Measurements from ENCODE around the gene SLC44A2. TPM values are rescaled to one million over a fixed set of nuclear protein-coding genes. Genes with fewer than 3 reads are reported as not detected.
A peak's percentile ranks its signal among the peaks of the same experiment; 100 is the strongest.

SLC44A2 gene
- 100 to 1,000 TPM in 2 of 4 donors, 10 to 100 TPM in 2; 86.0 to 141 (median 113) TPM for total RNA-seq

GRCh38 chr19:10625003-10625761, at the start of gene SLC44A2:
Gene SLC44A2 (plus strand): TSS chr19:10625553. CDS start chr19:10625634, 81 bp downstream.
- intact Hi-C loops (cut with DNase I), result no loop called here
- H3K27me3 ChIP-seq, result no peaks in the 10 kb centered on the region
- H3K27ac ChIP-seq, result peak within 1 kb of the TSS; percentile 70 to 93 (median 92)
- peak within 1 kb of the TSS; percentile 12 to 72 (median 30) for H3K4me3 ChIP-seq (replicated peaks in 1 of 3)
- 5 to 12% methylated on average over 10 to 31 of the region's 53 CpGs for WGBS, 2 donors
- TF ChIP-seq, protein P1, sequence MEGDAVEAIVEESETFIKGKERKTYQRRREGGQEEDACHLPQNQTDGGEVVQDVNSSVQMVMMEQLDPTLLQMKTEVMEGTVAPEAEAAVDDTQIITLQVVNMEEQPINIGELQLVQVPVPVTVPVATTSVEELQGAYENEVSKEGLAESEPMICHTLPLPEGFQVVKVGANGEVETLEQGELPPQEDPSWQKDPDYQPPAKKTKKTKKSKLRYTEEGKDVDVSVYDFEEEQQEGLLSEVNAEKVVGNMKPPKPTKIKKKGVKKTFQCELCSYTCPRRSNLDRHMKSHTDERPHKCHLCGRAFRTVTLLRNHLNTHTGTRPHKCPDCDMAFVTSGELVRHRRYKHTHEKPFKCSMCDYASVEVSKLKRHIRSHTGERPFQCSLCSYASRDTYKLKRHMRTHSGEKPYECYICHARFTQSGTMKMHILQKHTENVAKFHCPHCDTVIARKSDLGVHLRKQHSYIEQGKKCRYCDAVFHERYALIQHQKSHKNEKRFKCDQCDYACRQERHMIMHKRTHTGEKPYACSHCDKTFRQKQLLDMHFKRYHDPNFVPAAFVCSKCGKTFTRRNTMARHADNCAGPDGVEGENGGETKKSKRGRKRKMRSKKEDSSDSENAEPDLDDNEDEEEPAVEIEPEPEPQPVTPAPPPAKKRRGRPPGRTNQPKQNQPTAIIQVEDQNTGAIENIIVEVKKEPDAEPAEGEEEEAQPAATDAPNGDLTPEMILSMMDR (IDR thresholded peaks at IDR 0.05), result no peak
- TF ChIP-seq POLR2A (IDR thresholded peaks at IDR 0.05), result peak in 1 of 2 donors; percentile 83
- peaks cover 13 to 19% of the 10 kb centered on the region in 2 donors for H3K4me1 ChIP-seq
- peak; percentile 95 to 96 for DNase-seq
- H3K9me3 ChIP-seq, result no peaks in the 10 kb centered on the region
- peaks cover 12 to 17% of the 10 kb centered on the region in 2 donors for H3K36me3 ChIP-seq

- H3K36me3 ChIP-seq, result peaks cover 0 to 3% of the 10 kb centered on the region in 2 donors
- peak overlapping the region in 2 of 3 donors; percentile 73 to 85 for H3K27ac ChIP-seq
- TF ChIP-seq POLR2A (IDR thresholded peaks at IDR 0.05), result no peak
- TF ChIP-seq, protein P1 (IDR thresholded peaks at IDR 0.05), result peak in 1 of 6 experiments; percentile 4
- H3K4me1 ChIP-seq, result peaks cover 3 to 12% of the 10 kb centered on the region in 2 donors
- H3K4me3 ChIP-seq (replicated peaks in 1 of 3), result no peak overlapping the region
- intact Hi-C loops (cut with DNase I), result no loop called here
- no peak for DNase-seq
- H3K27me3 ChIP-seq, result no peaks in the 10 kb centered on the region
- H3K9me3 ChIP-seq, result no peaks in the 10 kb centered on the region
- 94 to 95% methylated on average over 6 of the region's 6 CpGs for whole genome bisulfite sequencing, 2 donors
These were observed 47.4 kb upstream of the SLC44A2 start for GRCh38 chr19:10577951-10578350.

GRCh38 chr19:10580979-10581631, 44.2 kb upstream of the SLC44A2 start:
- intact Hi-C loops (cut with DNase I), result no loop called here
- H3K36me3 ChIP-seq, result peaks cover 0 to 3% of the 10 kb centered on the region in 2 donors

DNA sequence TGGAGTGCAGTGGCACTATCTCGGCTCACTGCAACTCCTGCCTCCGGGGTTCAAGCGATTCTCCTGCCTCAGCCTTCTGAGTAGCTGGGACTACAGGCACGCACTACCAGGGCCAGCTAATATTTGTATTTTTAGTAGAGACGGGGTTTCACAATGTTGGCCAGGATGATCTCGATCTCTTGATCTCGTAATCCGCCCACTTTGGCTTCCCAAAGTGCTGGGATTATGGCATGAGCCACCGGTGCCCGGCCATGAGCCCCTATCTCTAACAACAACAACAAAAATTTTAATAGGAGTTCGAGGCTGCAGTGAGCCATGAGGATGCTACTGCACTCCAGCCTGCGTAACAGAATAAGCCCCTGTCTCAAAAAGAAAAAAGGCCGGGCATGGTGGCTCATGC, 43.3 kb upstream of the SLC44A2 start:
- H3K4me3 ChIP-seq (replicated peaks in 1 of 3), result no peak overlapping the region
- H3K36me3 ChIP-seq, result peaks cover 0 to 3% of the 10 kb centered on the region in 2 donors
- intact Hi-C loops (cut with DNase I), result loop anchor here (2.0 kb wide), 1 partner anchor 63 kb away; no protein-coding TSS in a partner anchor
- 93 to 97% methylated on average over 10 to 13 of the region's 13 CpGs for WGBS, 2 donors
- H3K4me1 ChIP-seq, result peaks cover 0 to 18% of the 10 kb centered on the region in 2 donors
- no peak overlapping the region for H3K27ac ChIP-seq
- TF ChIP-seq POLR2A (IDR thresholded peaks at IDR 0.05), result no peak
- TF ChIP-seq, protein P1 (IDR thresholded peaks at IDR 0.05), result no peak
- DNase-seq, result no peak
- no peaks in the 10 kb centered on the region for H3K27me3 ChIP-seq
- H3K9me3 ChIP-seq, result no peaks in the 10 kb centered on the region

More at GRCh38 chr19:10580979-10581631, 44.2 kb upstream of the SLC44A2 start:
- Histone ChIP-seq H3K4me3 (replicated peaks in 1 of 3) (no peak overlapping the region), H3K27me3 (no peaks in the 10 kb centered on the region), H3K27ac (no peak overlapping the region), H3K4me1 (peaks cover 3 to 18% of the 10 kb centered on the region in 2 donors), H3K9me3 (no peaks in the 10 kb centered on the region)
- WGBS, 2 donors, result 24 to 39% methylated on average over 28 to 31 of the region's 31 CpGs
- TF ChIP-seq POLR2A (IDR thresholded peaks at IDR 0.05), result no peak
- TF ChIP-seq, protein P1 (IDR thresholded peaks at IDR 0.05), result peak; percentile 97 to 99 (median 98)
- peak; percentile 88 to 91 for DNase-seq
